Adrenal gland (tissue), 12 donors: ENCODE measurements around the gene RUNDC1. TPM values are rescaled to one million over a fixed set of nuclear protein-coding genes. Genes with fewer than 3 reads are reported as not detected.

Source experiments
- DNase-seq, 7 donors: peaks; one replicate each; pipeline ENCODE4 v3.0.0-alpha.2; 2019 to 2020
- H3K27ac ChIP-seq, 5 donors: fragments of 200-600 bp; sonication (generic) in 4 of 5; 1 replicate in 3 of 5; 2 replicates in 2 of 5; pipeline versions ENCODE4 v1.5.1 to v1.8.0; 2016 to 2020; ENCODE audit warnings: mild to moderate bottlenecking in 1 of 5
- H3K27me3 ChIP-seq: fragments of 200-600 bp; 2 replicates; pipeline ENCODE4 v1.8.0; 2021
- H3K36me3 ChIP-seq, 2 donors: fragments of 200-600 bp; replicated peaks in 1 of 2; 1 replicate in 1 of 2; 2 replicates in 1 of 2; pipeline versions ENCODE4 v1.5.1 to v1.8.0; 2018 to 2022
- H3K4me1 ChIP-seq, 2 donors: fragments of 200-600 bp; replicated peaks in 1 of 2; 1 replicate in 1 of 2; 2 replicates in 1 of 2; pipeline versions ENCODE4 v1.5.1 to v1.8.0; 2018 to 2021
- H3K4me3 ChIP-seq, 4 donors: fragments of 200-600 bp; sonication (generic) in 3 of 4; one replicate each; pipeline ENCODE4 v1.5.1; 2016 to 2018
- H3K9me3 ChIP-seq, 3 donors: fragments of 200-600 bp; sonication (generic) in 1 of 3; replicated peaks in 1 of 3; 1 replicate in 2 of 3; 2 replicates in 1 of 3; pipeline versions ENCODE4 v1.5.1 to v1.8.0; 2016 to 2021
- POLR2A ChIP-seq, 2 donors: fragments of 450-650 bp; IDR thresholded peaks; one replicate each; pipeline ENCODE4 v1.6.1; 2017; ENCODE audit warnings: antibody characterized with exemption in 2 of 2, mild to moderate bottlenecking in 2 of 2, moderate library complexity in 1 of 2
- WGBS, 4 donors: extraction: QIAGEN DNeasy Blood & Tissue Kit in 2 of 4; methylation state at CpG; one replicate each; pipeline versions ENCODE4 v1.1.5 to v1.1.7; 2013 to 2017; 5-methylcytosine and 5-hydroxymethylcytosine counted together
- intact Hi-C, 2 donors: fragments of 100-400 bp; cut with DNase I; formaldehyde crosslinking; loops; one replicate each; pipeline versions ENCODE4 v1.14.1 to v1.15.0; 2022 to 2023
- polyA plus RNA-seq, 3 donors: library from polyadenylated mRNA; stranded (reverse); fragments of 200-250 nt in 2 of 3; fragments of 350-450 nt in 1 of 3; fragmentation: Illumina TruSeq in 1 of 3; extraction: RNeasy Lipid Tissue Mini Kit (QIAGEN cat#74804) in 1 of 3; gene quantifications; one replicate each; pipeline ENCODE4 v1.2.3, GENCODE V29; 2013 to 2014
- total RNA-seq, 9 donors: library from RNA; depleted of rRNA in 4 of 9; stranded (reverse); fragments of >200 nt in 4 of 9; fragments of 120-200 nt in 1 of 9; fragmentation: NEBNext Ultra II Directional in 1 of 9; extraction: Animal tissue kit (Norgen Biotek cat#: 25700) in 1 of 9; gene quantifications; one replicate each; pipeline versions ENCODE4 v1.1.0 to v1.2.4, GENCODE V29; 2013 to 2023
- TF ChIP-seq, protein P1 (sequence below), 6 experiments: fragments of 450-650 bp in 4 of 6; fragments of 200-600 bp in 2 of 6; sonication (generic) in 1 of 6; IDR thresholded peaks; 1 replicate in 5 of 6; 2 replicates in 1 of 6; pipeline versions ENCODE4 v1.5.1 to v1.8.0; 2016 to 2021; ENCODE audit warnings: antibody characterized with exemption in 6 of 6, mild to moderate bottlenecking in 2 of 6, moderate library complexity in 1 of 6
- donor health status: healthy with polysubstance abuse.
- donor health status: Bipolar disorder and iron deficiency.
- donor health status: DM: yes; HTN: yes; CAD: no.
- donor health status: DM: no; HTN: no; CAD: no.
- donor health status: DM: no; HTN: no; CAD: no.
- donor health status: DM: yes; HTN: yes; CAD: no.

The RUNDC1 gene
- total and polyA plus RNA-seq, 12 donors: 7.6 to 29.7 (median 17.1) TPM

DNA sequence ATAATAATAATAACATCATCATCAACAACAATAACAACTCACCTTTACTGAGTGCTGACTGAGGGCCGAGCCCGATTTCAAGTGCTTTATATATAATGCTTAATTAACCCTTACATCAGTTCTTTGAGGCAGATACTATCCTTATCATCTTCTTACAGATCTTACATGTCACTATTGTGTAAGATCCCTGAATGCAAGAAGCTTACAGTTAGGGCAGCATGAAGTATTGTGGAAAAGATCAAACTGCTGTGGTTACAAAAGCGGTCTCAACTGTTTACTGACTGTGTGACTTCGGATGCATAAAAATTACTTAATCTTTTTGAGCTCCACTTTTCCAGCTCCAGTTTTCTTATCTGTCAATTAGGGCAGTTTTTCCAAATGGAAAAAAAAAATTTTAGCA lies 38.6 kb downstream of the RUNDC1 start:
- H3K4me3 ChIP-seq: no peak overlapping the region
- TF ChIP-seq, protein P1, sequence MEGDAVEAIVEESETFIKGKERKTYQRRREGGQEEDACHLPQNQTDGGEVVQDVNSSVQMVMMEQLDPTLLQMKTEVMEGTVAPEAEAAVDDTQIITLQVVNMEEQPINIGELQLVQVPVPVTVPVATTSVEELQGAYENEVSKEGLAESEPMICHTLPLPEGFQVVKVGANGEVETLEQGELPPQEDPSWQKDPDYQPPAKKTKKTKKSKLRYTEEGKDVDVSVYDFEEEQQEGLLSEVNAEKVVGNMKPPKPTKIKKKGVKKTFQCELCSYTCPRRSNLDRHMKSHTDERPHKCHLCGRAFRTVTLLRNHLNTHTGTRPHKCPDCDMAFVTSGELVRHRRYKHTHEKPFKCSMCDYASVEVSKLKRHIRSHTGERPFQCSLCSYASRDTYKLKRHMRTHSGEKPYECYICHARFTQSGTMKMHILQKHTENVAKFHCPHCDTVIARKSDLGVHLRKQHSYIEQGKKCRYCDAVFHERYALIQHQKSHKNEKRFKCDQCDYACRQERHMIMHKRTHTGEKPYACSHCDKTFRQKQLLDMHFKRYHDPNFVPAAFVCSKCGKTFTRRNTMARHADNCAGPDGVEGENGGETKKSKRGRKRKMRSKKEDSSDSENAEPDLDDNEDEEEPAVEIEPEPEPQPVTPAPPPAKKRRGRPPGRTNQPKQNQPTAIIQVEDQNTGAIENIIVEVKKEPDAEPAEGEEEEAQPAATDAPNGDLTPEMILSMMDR (IDR thresholded peaks at IDR 0.05): no peak
- no peak for TF ChIP-seq POLR2A (IDR thresholded peaks at IDR 0.05)
- 29 to 33% (median 31%) methylated on average over 4 of the region's 4 CpGs for WGBS, 4 donors
- peak in 1 of 7 donors; percentile 51 for DNase-seq
- intact Hi-C loops: no loop called here
- peak overlapping the region in 4 of 5 donors; percentile 5 to 97 (median 76) for H3K27ac ChIP-seq
- no peaks in the 10 kb centered on the region for H3K27me3 ChIP-seq
- peaks cover 49 to 61% of the 10 kb centered on the region in 2 donors for H3K4me1 ChIP-seq
- no peaks in the 10 kb centered on the region for H3K9me3 ChIP-seq
- peaks cover 0 to 27% of the 10 kb centered on the region in 2 donors for H3K36me3 ChIP-seq

- Histone ChIP-seq H3K9me3 (no peaks in the 10 kb centered on the region), H3K36me3 (peaks cover 0 to 22% of the 10 kb centered on the region in 2 donors), H3K4me3 (peak overlapping the region in 2 of 4 donors; percentile 11 to 33), H3K4me1 (peaks cover 44 to 59% of the 10 kb centered on the region in 2 donors), H3K27ac (peak overlapping the region; percentile 85 to 97 (median 89)), H3K27me3 (no peaks in the 10 kb centered on the region)
- whole genome bisulfite sequencing, 4 donors: 9 to 31% (median 14%) methylated on average over 7 of the region's 7 CpGs
- peak in 5 of 7 donors; percentile 48 to 66 (median 60) for DNase-seq
- TF ChIP-seq POLR2A (IDR thresholded peaks at IDR 0.05): peak in 1 of 2 donors; percentile 35
- TF ChIP-seq, protein P1 (IDR thresholded peaks at IDR 0.05): no peak
- intact Hi-C loops: no loop called here
These were observed 39.1 kb downstream of the RUNDC1 start for GRCh38 chr17:43019418-43019817.

- WGBS, 4 donors: 21 to 34% (median 28%) methylated on average over 5 to 6 of the region's 6 CpGs
- TF ChIP-seq, protein P1 (IDR thresholded peaks at IDR 0.05): no peak
- TF ChIP-seq POLR2A (IDR thresholded peaks at IDR 0.05): no peak
- H3K4me1 ChIP-seq: peaks cover 39 to 56% of the 10 kb centered on the region in 2 donors
- peak overlapping the region; percentile 85 to 97 (median 89) for H3K27ac ChIP-seq
- H3K9me3 ChIP-seq: no peaks in the 10 kb centered on the region
- peak in 6 of 7 donors; percentile 41 to 79 (median 54) for DNase-seq
- H3K36me3 ChIP-seq: peaks cover 0 to 21% of the 10 kb centered on the region in 2 donors
- peak overlapping the region in 2 of 4 donors; percentile 11 to 33 for H3K4me3 ChIP-seq
- intact Hi-C loops: loop anchor here (5.0 to 10.0 kb wide), 4 partner anchors 65 to 295 kb away; partner anchors contain the start of gene NBR1 (in 1 of the 2)
- H3K27me3 ChIP-seq: no peaks in the 10 kb centered on the region
These were observed 39.8 kb downstream of the RUNDC1 start for GRCh38 chr17:43020030-43020621.

DNA sequence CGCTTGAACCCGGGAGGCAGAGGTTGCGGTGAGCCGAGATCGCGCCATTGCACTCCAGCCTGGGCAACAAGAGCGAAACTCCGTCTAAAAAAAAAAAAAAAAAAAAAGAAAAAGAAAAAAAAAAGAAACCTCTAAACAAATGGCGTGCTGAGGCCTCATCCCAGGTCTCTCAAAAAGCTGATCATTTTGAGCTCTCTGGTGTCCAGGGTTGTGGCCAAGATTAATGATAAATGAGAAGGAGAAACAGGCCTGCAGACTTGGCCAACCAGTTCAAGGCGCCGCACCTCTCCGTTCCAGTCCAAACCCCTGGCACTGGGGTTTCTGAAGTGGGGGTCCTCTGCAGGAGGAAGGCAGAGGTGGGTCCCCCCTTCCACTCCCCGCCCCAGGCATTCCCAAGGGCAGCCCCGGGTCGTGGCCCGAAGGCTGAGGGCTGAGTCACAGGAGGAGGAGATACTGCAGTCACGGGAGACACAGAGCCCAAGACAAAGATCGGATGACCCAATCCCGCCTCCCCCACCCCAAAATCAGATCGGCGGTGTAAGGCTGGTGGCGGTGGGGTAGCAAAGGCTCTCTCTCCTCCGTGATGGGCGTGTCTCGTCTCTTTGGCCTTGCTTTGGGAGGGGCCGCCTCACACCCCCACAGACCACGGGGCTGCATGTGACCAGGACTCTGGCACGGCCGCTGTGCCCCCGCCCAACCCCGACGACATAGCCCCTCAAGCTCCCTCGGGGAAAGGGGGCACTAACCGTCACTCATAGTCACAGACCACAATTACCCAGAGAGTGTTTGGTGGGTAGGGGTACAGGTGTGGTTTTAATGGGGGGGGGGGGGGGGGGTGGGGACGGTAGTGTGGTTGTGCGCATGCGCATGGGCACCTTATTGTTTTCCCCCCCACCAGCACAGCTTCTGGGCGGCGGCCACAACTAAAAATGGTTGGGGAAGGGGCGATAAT lies 40.7 kb downstream of the RUNDC1 start:
- Histone ChIP-seq H3K4me1 (peaks cover 30 to 46% of the 10 kb centered on the region in 2 donors), H3K36me3 (peaks cover 0 to 20% of the 10 kb centered on the region in 2 donors), H3K4me3 (peak overlapping the region; percentile 78 to 94 (median 84)), H3K27ac (peak overlapping the region; percentile 87 to 98 (median 96)), H3K27me3 (no peaks in the 10 kb centered on the region), H3K9me3 (no peaks in the 10 kb centered on the region)
- DNase-seq: peak; percentile 85 to 95 (median 93)
- intact Hi-C loops: loop anchor here (5.0 to 10.0 kb wide), 4 partner anchors 64 to 294 kb away; partner anchors contain the start of gene NBR1 (in 1 of the 2)
- WGBS, 4 donors: 6 to 30% (median 17%) methylated on average over 20 to 39 of the region's 40 CpGs
- TF ChIP-seq POLR2A (IDR thresholded peaks at IDR 0.05): peak; percentile 58 to 90
- TF ChIP-seq, protein P1 (IDR thresholded peaks at IDR 0.05): no peak
